Measurements from ENCODE around the gene ZNF789.
A peak's percentile ranks its signal among the peaks of the same experiment; 100 is the strongest.
"Not testable (repeated sequence)": the region's sequence is repeated elsewhere in the genome, so short reads cannot be mapped to it uniquely, and the experiment has no call there.

ZNF789 gene

GRCh38 chr7:99457650-99458493 lies 14.8 kb upstream of the ZNF789 start:
- no peak for DNase-seq (ENCODE audit: low spot score)

- DNase-seq (ENCODE audit: low spot score) = peak; percentile 18
Observed at GRCh38 chr7:99459087-99459486, 13.6 kb upstream of the ZNF789 start.

- DNase-seq (ENCODE audit: low spot score) = no peak
Observed at GRCh38 chr7:99460651-99461050, 12.0 kb upstream of the ZNF789 start.

GRCh38 chr7:99461221-99461620 lies 11.5 kb upstream of the ZNF789 start:
- DNase-seq (ENCODE audit: low spot score) = no peak

GRCh38 chr7:99465421-99465768 lies 7.3 kb upstream of the ZNF789 start:
- DNase-seq (ENCODE audit: low spot score) = no peak

GRCh38 chr7:99468336-99468918 lies 4.3 kb upstream of the ZNF789 start:
- DNase-seq (ENCODE audit: low spot score) = no peak

- no peak for DNase-seq (ENCODE audit: low spot score)
Observed at GRCh38 chr7:99469381-99470065, 3.2 kb upstream of the ZNF789 start.

GRCh38 chr7:99473315-99473596 lies 566 bp downstream of the ZNF789 start:
- DNase-seq (ENCODE audit: low spot score) = peak; percentile 26

- DNase-seq (ENCODE audit: low spot score) = no peak
Observed at GRCh38 chr7:99476107-99476506, 3.4 kb downstream of the ZNF789 start.

GRCh38 chr7:99478464-99479440 lies 6.1 kb downstream of the ZNF789 start:
- DNase-seq (ENCODE audit: low spot score) = no peak

GRCh38 chr7:99485094-99485493 lies 12.4 kb downstream of the ZNF789 start:
- DNase-seq (ENCODE audit: low spot score) = no peak

- DNase-seq (ENCODE audit: low spot score) = no peak
Observed at GRCh38 chr7:99489235-99489634, 16.5 kb downstream of the ZNF789 start.

GRCh38 chr7:99490878-99491277 lies 18.2 kb downstream of the ZNF789 start:
- no peak for DNase-seq (ENCODE audit: low spot score)

GRCh38 chr7:99493823-99494222 lies 21.1 kb downstream of the ZNF789 start:
- DNase-seq (ENCODE audit: low spot score) = no peak

GRCh38 chr7:99497766-99498545 lies 25.3 kb downstream of the ZNF789 start:
- DNase-seq (ENCODE audit: low spot score) = no peak

- DNase-seq (ENCODE audit: low spot score) = no peak
Observed at GRCh38 chr7:99498546-99498944, 25.9 kb downstream of the ZNF789 start.

- DNase-seq (ENCODE audit: low spot score) = peak; percentile 44
Observed at GRCh38 chr7:99499371-99499720, 26.7 kb downstream of the ZNF789 start.

GRCh38 chr7:99499721-99500636 lies 27.3 kb downstream of the ZNF789 start, which contains the start of gene ZNF394:
Gene ZNF394, minus strand, starts transcription at chr7:99500281. Its CDS starts 188 bp downstream, at chr7:99500093.
- peak; percentile 89 for DNase-seq (ENCODE audit: low spot score)

GRCh38 chr7:99500637-99501009 lies 27.9 kb downstream of the ZNF789 start:
- no peak for DNase-seq (ENCODE audit: low spot score)

GRCh38 chr7:99501236-99501635 lies 28.5 kb downstream of the ZNF789 start:
- DNase-seq (ENCODE audit: low spot score) = not testable (repeated sequence)

GRCh38 chr7:99504281-99504602 lies 31.6 kb downstream of the ZNF789 start:
- no peak for DNase-seq (ENCODE audit: low spot score)

Measured in CD4-positive, alpha-beta T cell treated with Interleukin-2 at 100 ng/mL for 4 hours (primary cell).